Smooth muscle cell (in vitro differentiated cells): ENCODE measurements around the gene FAM184B. TPM values are rescaled to one million over a fixed set of nuclear protein-coding genes. Genes with fewer than 3 reads are reported as not detected.

Experiments used
- DNase-seq: peaks from one replicate; lab custom pipeline; 2025; ENCODE audit not compliant: unreplicated experiment; lab: John Stamatoyannopoulos, UW
- H2AFZ ChIP-seq: fragments of 200-600 bp; sonication (generic); 2 replicates; pipeline ENCODE4 v1.6.0; 2016; ENCODE audit warnings: antibody characterized with exemption, low read depth, mild to moderate bottlenecking
- H3F3A ChIP-seq: fragments of 200-600 bp; sonication (generic); 2 replicates; pipeline ENCODE4 v1.6.0; 2017; ENCODE audit warnings: antibody characterized with exemption, low read depth
- H3K27ac ChIP-seq: fragments of 200-600 bp; sonication (generic); 2 replicates; pipeline ENCODE4 v1.5.1; 2016; ENCODE audit warnings: low read depth, mild to moderate bottlenecking
- H3K27me3 ChIP-seq: fragments of 200-600 bp; sonication (generic); 2 replicates; pipeline ENCODE4 v1.6.1; 2016; ENCODE audit warnings: low read depth, mild to moderate bottlenecking
- H3K36me3 ChIP-seq: fragments of 200-600 bp; sonication (generic); 2 replicates; pipeline ENCODE4 v1.5.1; 2016; ENCODE audit warnings: low read depth
- H3K4me1 ChIP-seq: fragments of 200-600 bp; sonication (generic); 2 replicates; pipeline ENCODE4 v1.5.1; 2016; ENCODE audit warnings: low read depth
- H3K4me2 ChIP-seq: fragments of 200-600 bp; sonication (generic); 2 replicates; pipeline ENCODE4 v1.6.0; 2016; ENCODE audit warnings: mild to moderate bottlenecking
- H3K4me3 ChIP-seq: fragments of 200-600 bp; sonication (generic); 2 replicates; pipeline ENCODE4 v1.5.1; 2016; ENCODE audit warnings: mild to moderate bottlenecking
- H3K79me2 ChIP-seq: fragments of 200-600 bp; sonication (generic); 2 replicates; pipeline ENCODE4 v1.6.0; 2016; ENCODE audit warnings: low read depth, mild to moderate bottlenecking
- H3K9ac ChIP-seq: fragments of 200-600 bp; sonication (generic); 2 replicates; pipeline ENCODE4 v1.6.0; 2016; ENCODE audit warnings: low read depth
- H3K9me3 ChIP-seq: fragments of 200-600 bp; sonication (generic); replicated peaks from 2 replicates; pipeline ENCODE4 v1.5.1; 2016; ENCODE audit warnings: low read depth
- H4K20me1 ChIP-seq: fragments of 200-600 bp; sonication (generic); 2 replicates; pipeline ENCODE4 v1.6.0; 2016; ENCODE audit warnings: low read depth
- CTCF ChIP-seq: fragments of 200-600 bp; sonication (generic); IDR thresholded peaks from 2 replicates; pipeline ENCODE4 v1.5.1; 2017; ENCODE audit warnings: borderline replicate concordance, mild to moderate bottlenecking, antibody characterized with exemption; ENCODE audit not compliant: insufficient read depth, poor library complexity, severe bottlenecking
- WGBS: methylation state at CpG from one replicate; pipeline ENCODE4 v1.1.7; 2016; ENCODE audit warnings: low lambda C conversion rate; 5-methylcytosine and 5-hydroxymethylcytosine counted together
- polyA plus RNA-seq: library from polyadenylated mRNA; unstranded; fragments of >200 nt; fragmentation: Nextera tagmentation; extraction: Ambion mirVana; gene quantifications from 2 replicates; pipeline ENCODE4 v1.2.1, GENCODE V29; 2016
- total RNA-seq: library from RNA; depleted of rRNA; stranded (reverse); fragments of >200 nt; gene quantifications from 2 replicates; pipeline ENCODE4 v1.2.3, GENCODE V29; 2014

The FAM184B gene
- total and polyA plus RNA-seq, 2 experiments from 2014 or later = not detected

GRCh38 chr4:17704020-17704650 lies 77.3 kb downstream of the FAM184B start:
- Histone ChIP-seq H3K79me2 (no peaks in the 10 kb centered on the region), H3K27me3 (no peaks in the 10 kb centered on the region), H3K9ac (no peak overlapping the region), H3K4me2 (no peak overlapping the region), H2AFZ (no peak overlapping the region), H3K27ac (no peak overlapping the region), H3K9me3 (no peaks in the 10 kb centered on the region), H3K36me3 (no peaks in the 10 kb centered on the region), H3K4me3 (no peak overlapping the region), H3F3A (no peaks in the 10 kb centered on the region), H4K20me1 (no peaks in the 10 kb centered on the region), H3K4me1 (no peaks in the 10 kb centered on the region)
- no peak for DNase-seq
- WGBS = 83% methylated on average over 6 of the region's 6 CpGs
- no peak for TF ChIP-seq CTCF

GRCh38 chr4:17702641-17703040 lies 78.8 kb downstream of the FAM184B start:
- H3K27ac ChIP-seq = no peak overlapping the region
- no peaks in the 10 kb centered on the region for H4K20me1 ChIP-seq
- DNase-seq = no peak
- no peak overlapping the region for H3K4me3 ChIP-seq
- WGBS = 92% methylated on average over 5 of the region's 5 CpGs
- H3K4me2 ChIP-seq = no peak overlapping the region
- no peaks in the 10 kb centered on the region for H3K4me1 ChIP-seq
- no peaks in the 10 kb centered on the region for H3K27me3 ChIP-seq
- no peaks in the 10 kb centered on the region for H3K9me3 ChIP-seq
- no peak for TF ChIP-seq CTCF
- no peaks in the 10 kb centered on the region for H3K79me2 ChIP-seq
- H3K9ac ChIP-seq = no peak overlapping the region
- H2AFZ ChIP-seq = no peak overlapping the region
- no peaks in the 10 kb centered on the region for H3F3A ChIP-seq
- H3K36me3 ChIP-seq = no peaks in the 10 kb centered on the region

- Histone ChIP-seq H3K9me3 (no peaks in the 10 kb centered on the region), H3K27ac (no peak overlapping the region), H3K27me3 (no peaks in the 10 kb centered on the region), H3K4me1 (no peaks in the 10 kb centered on the region), H2AFZ (no peak overlapping the region), H3K36me3 (no peaks in the 10 kb centered on the region), H3K9ac (no peak overlapping the region), H3K4me2 (no peak overlapping the region), H4K20me1 (no peaks in the 10 kb centered on the region), H3K79me2 (no peaks in the 10 kb centered on the region), H3F3A (no peaks in the 10 kb centered on the region), H3K4me3 (no peak overlapping the region)
- no peak for DNase-seq
- TF ChIP-seq CTCF = no peak
- 90% methylated on average over 4 of the region's 4 CpGs for WGBS
Measured at GRCh38 chr4:17701882-17702281, 79.5 kb downstream of the FAM184B start.
